Loucy (cell line): ENCODE data around the gene USP7.

Experiments
- CTCF ChIP-seq: fragments of 200-600 bp; sonication (generic); conservative IDR thresholded peaks from 2 replicates; pipeline ENCODE4 v1.5.1; 2014; ENCODE audit warnings: mild to moderate bottlenecking, antibody characterized with exemption, low read length
- EZH2phosphoT487 ChIP-seq: fragments of 200-600 bp; IDR thresholded peaks from 2 replicates; pipeline ENCODE4 v1.6.1; 2018; ENCODE audit warnings: antibody characterized with exemption, mild to moderate bottlenecking, moderate library complexity, borderline replicate concordance

- TF ChIP-seq CTCF (no peak), EZH2phosphoT487 (no peak)
These were observed 26.7 kb upstream of the USP7 start for GRCh38 chr16:8990445-8990844.
